Breast epithelium (tissue), 3 donors: Measurements from ENCODE around the gene FSHR.

ENCODE experiments used
- POLR2A ChIP-seq: fragments of 450-650 bp; IDR thresholded peaks from one replicate; pipeline ENCODE4 v1.6.1; 2016; ENCODE audit warnings: antibody characterized with exemption, mild to moderate bottlenecking, moderate library complexity
- TF ChIP-seq, protein P1 (sequence below), 3 donors: fragments of 450-650 bp; IDR thresholded peaks; one replicate each; pipeline ENCODE4 v1.5.1; 2016 to 2017; ENCODE audit warnings: antibody characterized with exemption in 3 of 3, mild to moderate bottlenecking in 3 of 3, moderate library complexity in 3 of 3

GRCh38 chr2:48933828-48934497 is 220.4 kb downstream of the FSHR start:
- no peak for TF ChIP-seq POLR2A
- TF ChIP-seq, protein P1, sequence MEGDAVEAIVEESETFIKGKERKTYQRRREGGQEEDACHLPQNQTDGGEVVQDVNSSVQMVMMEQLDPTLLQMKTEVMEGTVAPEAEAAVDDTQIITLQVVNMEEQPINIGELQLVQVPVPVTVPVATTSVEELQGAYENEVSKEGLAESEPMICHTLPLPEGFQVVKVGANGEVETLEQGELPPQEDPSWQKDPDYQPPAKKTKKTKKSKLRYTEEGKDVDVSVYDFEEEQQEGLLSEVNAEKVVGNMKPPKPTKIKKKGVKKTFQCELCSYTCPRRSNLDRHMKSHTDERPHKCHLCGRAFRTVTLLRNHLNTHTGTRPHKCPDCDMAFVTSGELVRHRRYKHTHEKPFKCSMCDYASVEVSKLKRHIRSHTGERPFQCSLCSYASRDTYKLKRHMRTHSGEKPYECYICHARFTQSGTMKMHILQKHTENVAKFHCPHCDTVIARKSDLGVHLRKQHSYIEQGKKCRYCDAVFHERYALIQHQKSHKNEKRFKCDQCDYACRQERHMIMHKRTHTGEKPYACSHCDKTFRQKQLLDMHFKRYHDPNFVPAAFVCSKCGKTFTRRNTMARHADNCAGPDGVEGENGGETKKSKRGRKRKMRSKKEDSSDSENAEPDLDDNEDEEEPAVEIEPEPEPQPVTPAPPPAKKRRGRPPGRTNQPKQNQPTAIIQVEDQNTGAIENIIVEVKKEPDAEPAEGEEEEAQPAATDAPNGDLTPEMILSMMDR (IDR thresholded peaks at IDR 0.05) = no peak
